ES-I3 (cell line): ENCODE results near the gene MEI1.
A peak's percentile ranks its signal among the peaks of the same experiment; 100 is the strongest.

ENCODE experiments used
- H3K36me3 ChIP-seq: 2 replicates; pipeline ENCODE4 v1.6.1; 2013; ENCODE audit warnings: mild to moderate bottlenecking, low read length, control low read depth, moderate library complexity; ENCODE audit not compliant: insufficient read depth
- H3K4me1 ChIP-seq: 2 replicates; pipeline ENCODE4 v1.6.1; 2013; ENCODE audit warnings: mild to moderate bottlenecking, control low read depth, low read length; ENCODE audit not compliant: insufficient read depth
- H3K9ac ChIP-seq: 2 replicates; pipeline ENCODE4 v1.6.1; 2013; ENCODE audit warnings: low read depth, mild to moderate bottlenecking, low read length, moderate library complexity
- H3K9me3 ChIP-seq: 2 replicates; pipeline ENCODE4 v1.6.1; 2013; ENCODE audit warnings: mild to moderate bottlenecking, low read length, moderate library complexity; ENCODE audit not compliant: control insufficient read depth, insufficient read depth

MEI1 gene

DNA sequence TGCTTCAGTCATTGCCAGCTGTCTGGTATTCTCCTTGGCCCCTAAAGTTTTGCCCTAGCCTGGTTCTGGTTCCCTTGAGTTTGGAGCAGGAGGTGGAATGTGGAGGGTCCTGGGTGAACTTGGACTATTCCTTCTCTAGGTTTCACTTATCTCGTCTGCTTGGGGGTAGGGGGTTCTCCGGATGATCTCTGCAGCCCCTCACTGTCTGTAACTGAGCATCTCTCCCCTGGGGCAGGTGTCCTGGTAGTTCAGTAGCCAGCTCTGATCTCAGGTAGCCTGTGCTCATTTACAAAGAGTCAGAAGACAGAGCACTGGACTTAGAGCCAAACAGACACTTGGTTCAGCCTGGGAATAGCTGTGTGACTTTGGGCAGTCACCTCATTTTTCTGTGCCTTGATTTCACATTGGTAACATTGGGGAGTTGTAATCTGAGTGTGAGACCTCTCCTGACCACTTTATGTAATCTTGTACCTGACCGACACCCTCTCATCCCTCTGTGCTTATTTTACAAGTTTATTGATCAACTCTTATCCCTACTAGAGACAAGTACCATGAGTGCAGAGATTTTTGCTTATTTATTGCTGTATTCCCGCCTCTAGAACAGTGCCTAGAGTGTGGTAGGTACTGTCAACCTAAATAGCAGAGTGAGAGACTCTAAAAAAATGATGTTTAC is 102.0 kb downstream of the MEI1 start:
- H3K9me3 ChIP-seq: no peaks in the 10 kb centered on the region
- no peaks in the 10 kb centered on the region for H3K36me3 ChIP-seq
- H3K4me1 ChIP-seq: peaks cover 8% of the 10 kb centered on the region
- H3K9ac ChIP-seq: peak overlapping the region; percentile 88

- no peaks in the 10 kb centered on the region for H3K36me3 ChIP-seq
- H3K9me3 ChIP-seq: no peaks in the 10 kb centered on the region
- H3K9ac ChIP-seq: peak overlapping the region; percentile 88; the same call in 1 of the 2 replicates
- H3K4me1 ChIP-seq: peaks cover 8% of the 10 kb centered on the region
Measured at GRCh38 chr22:41801886-41802285, 102.6 kb downstream of the MEI1 start.

- no peak overlapping the region for H3K9ac ChIP-seq
- H3K9me3 ChIP-seq: no peaks in the 10 kb centered on the region
- H3K36me3 ChIP-seq: no peaks in the 10 kb centered on the region; the same call in 1 of the 2 replicates
- H3K4me1 ChIP-seq: peaks cover 8% of the 10 kb centered on the region
Measured at GRCh38 chr22:41805639-41806038, 106.3 kb downstream of the MEI1 start.

- no peaks in the 10 kb centered on the region for H3K9me3 ChIP-seq
- no peak overlapping the region for H3K9ac ChIP-seq
- H3K4me1 ChIP-seq: no peaks in the 10 kb centered on the region
- peaks cover 4% of the 10 kb centered on the region; the same call in 1 of the 2 replicates for H3K36me3 ChIP-seq
Measured at GRCh38 chr22:41808400-41808799, 109.1 kb downstream of the MEI1 start.

DNA sequence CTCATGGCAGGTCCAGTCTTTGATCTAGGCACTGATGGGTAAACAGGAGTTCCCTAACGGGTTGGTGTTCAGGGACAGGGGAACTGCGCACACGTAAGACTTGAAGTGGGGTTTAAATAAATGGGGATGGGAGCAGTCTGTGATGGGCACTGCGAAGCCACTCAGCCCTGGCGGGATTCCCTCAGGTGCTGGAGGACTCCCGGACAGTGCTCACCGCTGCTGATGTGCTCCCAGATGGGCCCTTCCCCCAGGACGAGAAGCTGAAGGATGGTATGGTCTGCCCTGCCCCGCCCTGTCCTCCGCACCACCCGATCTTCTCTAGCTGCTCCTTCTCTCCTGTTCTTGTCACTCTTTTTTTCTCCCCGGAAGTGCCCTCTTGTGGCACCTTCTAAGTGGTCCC is 110.7 kb downstream of the MEI1 start:
- no peak overlapping the region for H3K9ac ChIP-seq
- H3K4me1 ChIP-seq: no peaks in the 10 kb centered on the region
- H3K36me3 ChIP-seq: peaks cover 4% of the 10 kb centered on the region; the same call in 1 of the 2 replicates
- H3K9me3 ChIP-seq: no peaks in the 10 kb centered on the region

DNA sequence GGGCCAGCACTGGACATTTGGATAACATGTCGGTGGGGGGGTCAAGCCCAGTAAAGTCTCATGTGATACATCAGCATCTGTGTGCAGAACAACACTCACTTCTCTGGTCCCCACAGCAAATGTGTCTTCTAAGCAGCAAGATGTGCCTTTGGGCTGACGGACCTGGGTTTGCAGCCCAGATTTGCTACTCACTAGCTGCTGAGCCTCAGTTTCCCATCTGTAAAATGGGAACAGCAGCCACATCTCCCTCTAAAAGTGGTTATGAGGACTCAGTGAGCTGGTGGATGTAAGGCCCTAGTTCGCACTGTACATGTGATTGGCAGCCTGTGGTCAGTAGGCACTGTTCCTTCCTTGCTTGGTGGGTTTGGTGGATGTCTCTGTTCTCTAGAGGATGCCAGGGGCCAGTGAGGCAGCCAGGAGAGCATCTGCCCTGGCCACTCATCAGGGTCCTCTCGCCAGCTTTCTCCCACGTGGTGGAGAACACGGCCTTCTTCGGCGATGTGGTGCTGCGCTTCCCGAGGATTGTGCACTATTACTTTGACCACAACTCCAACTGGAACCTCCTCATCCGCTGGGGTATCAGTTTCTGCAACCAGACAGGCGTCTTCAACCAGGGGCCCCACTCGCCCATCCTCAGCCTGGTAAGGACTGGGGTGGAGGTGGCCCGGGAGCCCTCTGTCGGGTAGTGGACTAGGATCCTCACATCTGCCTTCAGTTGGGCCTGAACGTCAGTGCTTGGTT is 113.7 kb downstream of the MEI1 start:
- Histone ChIP-seq H3K36me3 (peaks cover 4% of the 10 kb centered on the region; the same call in 1 of the 2 replicates), H3K9ac (no peak overlapping the region), H3K9me3 (no peaks in the 10 kb centered on the region), H3K4me1 (no peaks in the 10 kb centered on the region)

DNA sequence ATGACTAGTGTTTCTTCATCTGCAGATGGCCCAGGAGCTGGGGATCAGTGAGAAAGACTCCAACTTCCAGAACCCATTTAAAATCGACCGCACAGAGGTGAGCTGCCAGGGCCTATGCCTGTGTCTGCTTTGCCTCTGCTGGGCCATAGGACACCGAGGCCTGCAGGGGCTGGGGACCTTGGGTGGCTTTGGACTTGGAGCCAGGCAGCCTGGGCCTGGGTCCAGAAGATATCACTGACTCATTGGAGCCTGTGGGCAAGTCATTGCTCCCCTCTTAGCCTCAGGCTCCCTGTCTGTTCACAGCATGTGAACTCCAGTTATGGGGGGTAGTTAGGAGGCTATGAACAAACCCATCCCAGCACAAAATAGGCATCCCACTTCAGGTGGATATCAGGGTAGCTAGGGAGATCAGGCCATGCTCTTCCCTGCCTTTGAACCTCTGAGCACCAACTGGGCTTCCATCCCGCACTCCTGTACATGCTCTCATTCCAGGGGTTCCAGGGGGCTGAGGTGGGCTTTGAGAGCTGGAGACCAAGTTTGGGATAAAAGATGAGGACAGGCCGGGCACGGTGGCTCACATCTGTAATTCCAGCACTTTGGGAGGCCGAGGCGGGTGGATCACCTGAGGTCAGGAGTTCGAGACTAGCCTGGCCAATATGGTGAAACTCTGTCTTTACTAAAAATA is 114.6 kb downstream of the MEI1 start:
- Histone ChIP-seq H3K36me3 (peaks cover 4% of the 10 kb centered on the region; the same call in 1 of the 2 replicates), H3K4me1 (no peaks in the 10 kb centered on the region), H3K9me3 (no peaks in the 10 kb centered on the region)

GRCh38 chr22:41815716-41816115 is 116.4 kb downstream of the MEI1 start:
- 0 out of 2 replicates have a peak, but pooled peaks cover 4% of the 10 kb centered on the region for H3K36me3 ChIP-seq
- no peak overlapping the region for H3K9ac ChIP-seq
- H3K4me1 ChIP-seq: no peaks in the 10 kb centered on the region
- H3K9me3 ChIP-seq: no peaks in the 10 kb centered on the region

More for the DNA sequence above, 114.6 kb downstream of the MEI1 start:
- H3K9ac ChIP-seq: no peak overlapping the region

DNA sequence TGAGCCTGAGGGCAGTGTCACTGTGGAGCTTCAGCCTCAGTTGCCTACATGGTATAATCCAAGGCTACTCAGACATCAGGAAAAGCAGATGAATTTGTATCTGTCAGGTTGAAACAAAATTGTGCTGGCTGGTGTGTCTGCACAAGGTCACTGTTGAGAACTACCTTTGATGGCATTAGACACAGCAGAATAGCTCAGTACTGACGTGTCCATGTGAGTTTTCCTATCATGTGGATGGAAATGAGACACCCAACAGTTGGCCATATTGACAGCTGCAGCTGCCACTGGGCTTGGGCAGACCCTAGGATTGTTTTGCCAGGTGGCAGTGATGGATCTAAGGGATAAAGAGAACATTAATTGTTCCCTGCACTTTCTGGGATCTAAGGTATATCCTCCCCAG is 116.9 kb downstream of the MEI1 start:
- H3K9me3 ChIP-seq: no peaks in the 10 kb centered on the region
- no peak overlapping the region for H3K9ac ChIP-seq
- 0 out of 2 replicates have a peak, but pooled peaks cover 4% of the 10 kb centered on the region for H3K36me3 ChIP-seq
- no peaks in the 10 kb centered on the region for H3K4me1 ChIP-seq

- H3K9me3 ChIP-seq: no peaks in the 10 kb centered on the region
- 0 out of 2 replicates have a peak, but pooled peaks cover 2% of the 10 kb centered on the region for H3K36me3 ChIP-seq
Measured at GRCh38 chr22:41816871-41817270, 117.6 kb downstream of the MEI1 start.

DNA sequence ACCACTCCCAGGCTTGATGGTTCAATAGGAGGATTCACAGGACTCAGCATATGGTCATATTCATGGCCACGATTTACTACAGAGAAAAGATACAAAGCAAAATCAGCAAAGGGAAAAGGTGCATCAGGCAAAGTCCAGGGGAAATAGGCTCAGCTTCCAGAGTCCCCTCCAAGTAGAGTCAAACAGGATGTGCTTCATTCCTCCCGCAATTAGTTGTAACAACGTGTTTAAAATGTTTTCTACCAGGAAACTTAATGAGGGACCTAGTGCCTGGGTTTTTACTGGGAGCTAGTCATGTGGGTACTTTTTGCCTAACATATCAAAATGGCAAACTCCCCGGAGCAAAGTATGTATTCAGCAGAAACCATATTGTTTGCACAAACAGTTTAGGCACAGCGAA is 118.7 kb downstream of the MEI1 start:
- Histone ChIP-seq H3K4me1 (no peaks in the 10 kb centered on the region), H3K9me3 (no peaks in the 10 kb centered on the region), H3K36me3 (no peaks in the 10 kb centered on the region), H3K9ac (no peak overlapping the region)

More at GRCh38 chr22:41816871-41817270, 117.6 kb downstream of the MEI1 start:
- H3K9ac ChIP-seq: no peak overlapping the region
- H3K4me1 ChIP-seq: no peaks in the 10 kb centered on the region

GRCh38 chr22:41818596-41818995 is 119.3 kb downstream of the MEI1 start:
- H3K9ac ChIP-seq: no peak overlapping the region
- H3K9me3 ChIP-seq: no peaks in the 10 kb centered on the region
- peaks cover 2% of the 10 kb centered on the region; the same call in 1 of the 2 replicates for H3K4me1 ChIP-seq
- H3K36me3 ChIP-seq: no peaks in the 10 kb centered on the region

DNA sequence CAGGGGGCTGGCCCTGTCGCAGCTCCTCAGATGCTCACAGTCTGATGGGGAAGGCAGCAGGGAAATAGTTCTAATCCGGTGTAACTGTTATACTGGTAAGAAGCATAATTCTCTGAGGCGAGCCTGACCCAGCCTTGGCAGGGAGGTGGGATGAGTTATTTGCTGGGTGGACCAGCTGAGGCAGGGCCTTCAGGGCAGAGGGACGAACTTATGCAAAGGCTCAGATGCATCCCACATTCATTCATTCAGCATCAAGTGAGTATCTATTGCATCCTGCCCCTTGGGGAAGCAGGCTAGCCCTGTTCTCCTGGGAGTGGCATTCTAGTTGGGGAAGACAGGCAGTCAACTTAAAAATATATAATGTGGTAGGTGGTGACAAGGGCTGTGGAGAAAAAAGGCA is 120.0 kb downstream of the MEI1 start:
- peaks cover 6% of the 10 kb centered on the region; the same call in 1 of the 2 replicates for H3K4me1 ChIP-seq
- no peaks in the 10 kb centered on the region for H3K36me3 ChIP-seq
- no peak overlapping the region for H3K9ac ChIP-seq
- no peaks in the 10 kb centered on the region for H3K9me3 ChIP-seq

DNA sequence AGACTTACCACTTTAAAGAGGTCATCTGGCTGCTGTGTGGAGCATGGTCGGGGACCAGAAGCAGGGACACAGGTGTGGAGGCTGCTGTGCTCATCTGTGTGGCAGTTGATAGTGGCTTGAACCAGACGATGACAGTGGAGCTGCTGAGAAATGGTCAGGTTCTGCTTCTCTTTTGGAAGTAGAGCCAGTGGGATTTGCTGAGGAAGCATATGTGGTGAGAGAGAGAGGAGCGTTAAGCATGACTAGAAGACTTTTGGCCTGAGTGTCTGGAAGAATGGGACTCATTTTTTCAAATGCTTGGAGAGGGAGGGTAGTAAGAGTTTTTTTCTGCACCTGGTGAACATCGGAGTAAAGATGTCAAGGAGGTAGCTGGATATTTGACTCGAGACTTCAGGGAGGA is 121.1 kb downstream of the MEI1 start:
- H3K36me3 ChIP-seq: no peaks in the 10 kb centered on the region
- H3K9ac ChIP-seq: no peak overlapping the region
- H3K4me1 ChIP-seq: peaks cover 6% of the 10 kb centered on the region; the same call in 1 of the 2 replicates
- H3K9me3 ChIP-seq: no peaks in the 10 kb centered on the region
